A549 (cell line): Measurements from ENCODE around the gene CILP2. TPM values are rescaled to one million over a fixed set of nuclear protein-coding genes. Genes with fewer than 3 reads are reported as not detected.
A peak's percentile ranks its signal among the peaks of the same experiment; 100 is the strongest.

Experiments used
- ATAC-seq, 2 experiments: fragments of 200-7000 bp in 1 of 2; fragments of >200 bp in 1 of 2; cut with Nextera tagmentation in 1 of 2; cut with Tn5 transposase in 1 of 2; 3 replicates each; pipeline versions ENCODE4 v1.8.0 to v1.9.1; 2018 to 2020; ENCODE audit warnings: mild to moderate bottlenecking in 1 of 2, moderate library complexity in 1 of 2
- CTCF ChIA-PET: fragments of 300-600 bp; sonication (Branson Sonifier 250); formaldehyde crosslinking; extraction: SDS; loops from one replicate; lab custom pipeline; 2021; ENCODE audit warnings: antibody characterized with exemption, inconsistent platforms; lab: Yijun Ruan, JAX
- POLR2A ChIA-PET: fragments of 350-600 bp; formaldehyde crosslinking; extraction: SDS; loops from one replicate; lab custom pipeline; 2021; ENCODE audit warnings: antibody characterized with exemption, inconsistent platforms; lab: Yijun Ruan, JAX
- DNase-seq, 2 experiments: peaks; one replicate each; pipeline versions ENCODE4 v3.0.0 to v3.0.0-alpha.2; 2011 to 2016; ENCODE audit warnings: low read depth in 1 of 2, low spot score in 1 of 2
- FAIRE-seq: peaks from 2 replicates; lab custom pipeline; 2011; peaks lifted over from hg19 to GRCh38; lab: Jason Lieb, UNC
- H3K27ac ChIP-seq, 2 experiments: fragments of >200 bp; sonication (Bioruptor Twin); formaldehyde crosslinking; 3 replicates each; pipeline ENCODE4 v1.5.1; 2016 to 2017
- H3K4me1 ChIP-seq: fragments of >200 bp; sonication (Bioruptor Twin); formaldehyde crosslinking; 3 replicates; pipeline ENCODE4 v1.6.1; 2016
- H3K4me2 ChIP-seq: fragments of >200 bp; sonication (Bioruptor Twin); formaldehyde crosslinking; 3 replicates; pipeline ENCODE4 v1.6.1; 2016
- H3K4me3 ChIP-seq: fragments of >200 bp; sonication (Bioruptor Twin); formaldehyde crosslinking; 3 replicates; pipeline ENCODE4 v1.5.1; 2016
- H3K9me3 ChIP-seq: fragments of >200 bp; sonication (Bioruptor Twin); formaldehyde crosslinking; 3 replicates; pipeline ENCODE4 v1.6.1; 2016
- CEBPB ChIP-seq, 2 experiments: fragments of >200 bp in 1 of 2; sonication (Bioruptor Twin) in 1 of 2; formaldehyde crosslinking in 1 of 2; IDR thresholded peaks; 2 replicates each; pipeline ENCODE4 v1.6.1; 2012 to 2016
- EHF ChIP-seq: fragments of 250-450 bp; sonication (Bioruptor Pico); IDR thresholded peaks from 2 replicates; pipeline ENCODE4 v1.5.0; 2020; ENCODE audit warnings: mild to moderate bottlenecking
- ESRRA ChIP-seq: fragments of 150-350 bp; IDR thresholded peaks from 2 replicates; pipeline ENCODE4 v1.6.1; 2014; ENCODE audit warnings: mild to moderate bottlenecking, low read length, borderline replicate concordance
- FOSL2 ChIP-seq, 2 experiments: fragments of 450-650 bp in 1 of 2; fragments of >200 bp in 1 of 2; sonication (Bioruptor Twin) in 1 of 2; formaldehyde crosslinking; IDR thresholded peaks; 2 replicates each; pipeline versions ENCODE4 v1.5.0 to v1.6.1; 2016 to 2020; ENCODE audit warnings: mild to moderate bottlenecking in 1 of 2, moderate library complexity in 1 of 2
- FOXS1 ChIP-seq: fragments of 250-450 bp; sonication (Bioruptor Pico); IDR thresholded peaks from 2 replicates; pipeline ENCODE4 v1.5.0; 2020; ENCODE audit warnings: mild to moderate bottlenecking, moderate library complexity
- GATA3 ChIP-seq: IDR thresholded peaks from 2 replicates; pipeline ENCODE4 v1.6.1; 2012; ENCODE audit warnings: borderline replicate concordance
- HDAC2 ChIP-seq: fragments of 200-600 bp; sonication (generic); IDR thresholded peaks from 2 replicates; pipeline ENCODE4 v1.6.1; 2016
- HOXA7 ChIP-seq: fragments of 250-450 bp; sonication (Bioruptor Pico); IDR thresholded peaks from 2 replicates; pipeline ENCODE4 v1.5.0; 2020; ENCODE audit warnings: mild to moderate bottlenecking, moderate library complexity
- KDM1A ChIP-seq: fragments of 200-600 bp; sonication (generic); IDR thresholded peaks from 2 replicates; pipeline ENCODE4 v1.6.1; 2016; ENCODE audit warnings: low read depth, mild to moderate bottlenecking
- MAFK ChIP-seq: fragments of 450-650 bp; IDR thresholded peaks from 2 replicates; pipeline ENCODE4 v1.6.1; 2014; ENCODE audit not compliant: partially characterized antibody
- NFE2L2 ChIP-seq: fragments of 150-350 bp; conservative IDR thresholded peaks from 2 replicates; pipeline ENCODE4 v1.6.1; 2014; ENCODE audit warnings: low read length
- NR3C1 ChIP-seq: fragments of >200 bp; sonication (Bioruptor Twin); formaldehyde crosslinking; IDR thresholded peaks from 3 replicates; pipeline ENCODE4 v1.6.1; 2017
- POLR2A ChIP-seq: IDR thresholded peaks from 2 replicates; pipeline ENCODE4 v1.6.1; 2012; ENCODE audit warnings: mild to moderate bottlenecking, low read length
- POLR2AphosphoS2 ChIP-seq: conservative IDR thresholded peaks from 2 replicates; pipeline ENCODE4 v1.6.1; 2012; ENCODE audit warnings: low read length, improper control_type of control experiment, inconsistent platforms
- RAD21 ChIP-seq, 2 experiments: fragments of >200 bp in 1 of 2; sonication (Bioruptor Twin) in 1 of 2; formaldehyde crosslinking in 1 of 2; IDR thresholded peaks in 1 of 2; conservative IDR thresholded peaks in 1 of 2; 2 replicates in 1 of 2; 3 replicates in 1 of 2; pipeline ENCODE4 v1.6.1; 2012 to 2018; ENCODE audit warnings: inconsistent platforms in 1 of 2
- RNF2 ChIP-seq: fragments of 200-600 bp; sonication (generic); IDR thresholded peaks from 2 replicates; pipeline ENCODE4 v1.6.1; 2016; ENCODE audit warnings: low read depth, mild to moderate bottlenecking, antibody characterized with exemption, moderate library complexity, borderline replicate concordance
- SREBF2 ChIP-seq: fragments of 450-650 bp; IDR thresholded peaks from 2 replicates; pipeline ENCODE4 v1.6.1; 2014; ENCODE audit warnings: mild to moderate bottlenecking, moderate library complexity
- ZSCAN20 ChIP-seq: fragments of 250-450 bp; sonication (Bioruptor Pico); IDR thresholded peaks from 2 replicates; pipeline ENCODE4 v1.8.0; 2022; ENCODE audit warnings: mild to moderate bottlenecking, moderate library complexity
- WGBS: methylation state at CpG from one replicate; pipeline ENCODE4 v1.1.6; 2017; ENCODE audit errors: missing lambda C conversion rate; 5-methylcytosine and 5-hydroxymethylcytosine counted together
- polyA plus RNA-seq, 4 experiments: library from polyadenylated mRNA; depleted of rRNA in 3 of 4; stranded (reverse); fragments of >200 nt; fragmentation: RNase III in 1 of 4; extraction: RNeasy Plus Mini Kit Qiagen cat#74134 plus additional on column Dnase treatment in 1 of 4; gene quantifications; 2 replicates in 3 of 4; 3 replicates in 1 of 4; pipeline ENCODE4 v1.2.3, GENCODE V29; 2011 to 2017
- TF ChIP-seq, protein P1 (sequence below): fragments of >200 bp; sonication (Bioruptor Twin); formaldehyde crosslinking; IDR thresholded peaks from 3 replicates; pipeline ENCODE4 v1.5.1; 2016
- TF ChIP-seq, protein P2 (sequence below): fragments of 200-600 bp; sonication (generic); IDR thresholded peaks from 2 replicates; pipeline ENCODE4 v1.6.1; 2016; ENCODE audit warnings: antibody characterized with exemption, mild to moderate bottlenecking, moderate library complexity
- TF ChIP-seq, protein P3 (sequence below): fragments of 250-450 bp; sonication (Bioruptor Pico); IDR thresholded peaks from 2 replicates; pipeline ENCODE4 v1.5.0; 2021; ENCODE audit warnings: mild to moderate bottlenecking, moderate library complexity, borderline replicate concordance

Gene CILP2
- polyA plus RNA-seq, 2 of the 4 experiments (the other 2 are of a cell fraction), result 0.17 TPM

DNA sequence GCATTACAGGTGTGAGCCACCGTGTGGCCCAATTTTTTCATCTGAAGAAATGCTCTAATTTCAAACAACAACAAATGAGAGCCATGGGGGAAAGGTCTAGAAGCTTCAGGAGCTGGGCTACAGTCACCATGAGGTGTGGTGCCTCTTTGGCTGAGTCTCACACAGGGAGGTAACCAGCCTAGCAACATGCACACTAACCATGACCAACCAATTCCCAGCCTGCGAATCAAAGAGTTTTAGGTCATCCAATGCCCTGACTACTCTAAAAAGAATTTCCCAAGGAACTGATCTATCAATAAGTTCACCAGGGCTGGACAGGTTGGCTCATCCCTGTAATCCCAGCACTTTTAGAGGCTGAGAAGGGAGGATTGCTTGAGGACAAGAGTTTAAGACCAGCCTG is 50.5 kb downstream of the CILP2 start:
- ATAC-seq (no peak), DNase-seq (peak in 1 of 2 experiments; percentile 7), FAIRE-seq (no peak)
- H3K4me1 ChIP-seq, result peaks cover 12% of the 10 kb centered on the region
- no peak overlapping the region for H3K4me3 ChIP-seq
- 56% methylated on average over 2 of the region's 2 CpGs for WGBS
- H3K4me2 ChIP-seq, result no peak overlapping the region
- TF ChIP-seq RAD21 (conservative IDR thresholded peaks at IDR 0.05 in 1 of 2, IDR thresholded peaks at IDR 0.05 in 1 of 2), result no peak
- no peak for TF ChIP-seq NFE2L2
- TF ChIP-seq NR3C1, result no peak
- TF ChIP-seq, protein P1, sequence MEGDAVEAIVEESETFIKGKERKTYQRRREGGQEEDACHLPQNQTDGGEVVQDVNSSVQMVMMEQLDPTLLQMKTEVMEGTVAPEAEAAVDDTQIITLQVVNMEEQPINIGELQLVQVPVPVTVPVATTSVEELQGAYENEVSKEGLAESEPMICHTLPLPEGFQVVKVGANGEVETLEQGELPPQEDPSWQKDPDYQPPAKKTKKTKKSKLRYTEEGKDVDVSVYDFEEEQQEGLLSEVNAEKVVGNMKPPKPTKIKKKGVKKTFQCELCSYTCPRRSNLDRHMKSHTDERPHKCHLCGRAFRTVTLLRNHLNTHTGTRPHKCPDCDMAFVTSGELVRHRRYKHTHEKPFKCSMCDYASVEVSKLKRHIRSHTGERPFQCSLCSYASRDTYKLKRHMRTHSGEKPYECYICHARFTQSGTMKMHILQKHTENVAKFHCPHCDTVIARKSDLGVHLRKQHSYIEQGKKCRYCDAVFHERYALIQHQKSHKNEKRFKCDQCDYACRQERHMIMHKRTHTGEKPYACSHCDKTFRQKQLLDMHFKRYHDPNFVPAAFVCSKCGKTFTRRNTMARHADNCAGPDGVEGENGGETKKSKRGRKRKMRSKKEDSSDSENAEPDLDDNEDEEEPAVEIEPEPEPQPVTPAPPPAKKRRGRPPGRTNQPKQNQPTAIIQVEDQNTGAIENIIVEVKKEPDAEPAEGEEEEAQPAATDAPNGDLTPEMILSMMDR, result no peak
- TF ChIP-seq HDAC2, result no peak
- TF ChIP-seq GATA3, result no peak
- no peak for TF ChIP-seq ESRRA
- H3K27ac ChIP-seq, result no peak overlapping the region
- no peaks in the 10 kb centered on the region for H3K9me3 ChIP-seq
- CTCF ChIA-PET, result interaction anchor here (0.6 to 3.4 kb wide), 2 partner anchors 34 to 50 kb away, joined by 3 to 14 read pairs; no protein-coding TSS in a partner anchor
- POLR2A ChIA-PET, result no interaction called here

DNA sequence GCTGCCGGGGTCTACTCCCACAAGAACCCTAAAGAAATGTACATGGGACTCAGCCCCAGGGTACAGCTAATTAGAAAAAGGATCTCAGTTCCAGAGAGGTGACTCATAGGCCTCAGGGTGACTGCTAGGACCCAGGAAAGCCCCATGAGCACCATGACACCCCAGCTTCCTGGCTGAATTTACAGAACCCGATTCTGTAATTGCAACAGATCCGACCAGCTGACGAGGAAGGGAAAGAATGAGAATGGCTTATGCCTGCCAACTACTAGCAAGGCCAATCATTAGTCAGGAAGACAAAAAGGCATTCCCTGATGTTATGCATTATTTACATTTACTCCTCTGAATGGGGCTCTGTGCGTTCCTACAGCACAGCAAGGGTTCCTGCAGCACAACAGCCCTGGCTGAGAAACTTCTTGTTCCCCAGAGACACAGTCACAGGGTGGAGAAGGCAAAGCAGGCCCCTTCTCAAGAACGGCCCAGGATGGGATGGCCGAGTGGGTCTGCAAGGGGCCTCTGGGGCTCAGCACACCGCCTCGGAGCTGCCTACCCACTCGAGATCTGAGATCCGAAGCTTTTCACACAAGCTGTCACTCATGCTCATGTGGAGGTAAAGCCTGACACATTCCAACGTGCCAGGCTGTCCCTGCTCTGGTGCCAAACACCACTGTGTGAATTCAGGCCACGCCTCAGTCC is 53.2 kb downstream of the CILP2 start:
- DNase-seq (peak; percentile 54 to 58), FAIRE-seq (no peak), ATAC-seq (peak; percentile 73 to 74; a peak in 5 of 6 replicates)
- 23% methylated on average over 12 of the region's 13 CpGs for WGBS
- CTCF ChIA-PET, result interaction anchor here (0.6 to 3.4 kb wide), 3 partner anchors 20 to 59 kb away, joined by 3 to 14 read pairs (median 6); no protein-coding TSS in a partner anchor
- Histone ChIP-seq H3K4me2 (peak overlapping the region; percentile 47), H3K4me3 (no peak overlapping the region), H3K27ac (peak overlapping the region; percentile 50 to 79; a peak in 5 of 6 replicates), H3K9me3 (no peaks in the 10 kb centered on the region), H3K4me1 (peaks cover 12% of the 10 kb centered on the region)
- POLR2A ChIA-PET, result no interaction called here
- TF ChIP-seq POLR2A (no peak), FOSL2 (IDR thresholded peaks at IDR 0.05) (no peak), FOSL2 (CRISPR knock-in tag; IDR thresholded peaks at IDR 0.05) (peak; percentile 63), CEBPB (IDR thresholded peaks at IDR 0.05) (peak in 1 of 2 experiments; percentile 36; a peak in 1 of 4 replicates)

GRCh38 chr19:19592690-19593089 is 54.6 kb downstream of the CILP2 start:
- ATAC-seq (no peak), DNase-seq (no peak), FAIRE-seq (no peak)
- 88% methylated on average over 10 of the region's 10 CpGs for WGBS
- ChIA-PET POLR2A (no interaction called here), CTCF (no interaction called here)
- Histone ChIP-seq H3K27ac (no peak overlapping the region), H3K4me2 (no peak overlapping the region), H3K4me1 (peaks cover 12% of the 10 kb centered on the region), H3K9me3 (no peaks in the 10 kb centered on the region), H3K4me3 (no peak overlapping the region)
- no peak for TF ChIP-seq RNF2

DNA sequence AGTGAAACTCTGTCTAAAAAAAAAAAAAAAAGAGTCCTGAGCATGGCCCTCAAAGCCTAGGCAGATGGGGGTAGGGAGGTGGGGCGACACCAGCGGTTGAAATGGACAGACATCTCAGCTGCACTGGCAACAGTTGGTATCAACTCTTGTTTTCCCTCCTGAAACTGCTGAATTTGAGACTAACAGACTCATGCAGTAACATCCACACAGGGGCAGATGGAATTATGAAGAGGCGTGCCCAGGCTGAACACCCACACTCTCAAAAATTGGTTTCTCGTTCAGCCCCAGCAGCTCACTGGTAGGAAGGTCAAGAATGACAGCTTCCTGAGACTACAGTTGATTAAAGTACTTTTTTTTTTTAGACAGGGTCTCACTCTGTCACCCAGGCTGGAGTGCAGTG is 56.3 kb downstream of the CILP2 start:
- FAIRE-seq (no peak), DNase-seq (no peak), ATAC-seq (no peak)
- H3K9me3 ChIP-seq, result no peaks in the 10 kb centered on the region
- H3K4me3 ChIP-seq, result no peak overlapping the region
- TF ChIP-seq SREBF2 (no peak), RAD21 (conservative IDR thresholded peaks at IDR 0.05 in 1 of 2, IDR thresholded peaks at IDR 0.05 in 1 of 2) (no peak), POLR2AphosphoS2 (no peak), ZSCAN20 (CRISPR knock-in tag) (no peak), ESRRA (no peak), EHF (no peak), CEBPB (IDR thresholded peaks at IDR 0.05) (no peak), HOXA7 (no peak), POLR2A (no peak), KDM1A (no peak), MAFK (no peak), HDAC2 (no peak), FOXS1 (no peak)
- TF ChIP-seq, protein P2, sequence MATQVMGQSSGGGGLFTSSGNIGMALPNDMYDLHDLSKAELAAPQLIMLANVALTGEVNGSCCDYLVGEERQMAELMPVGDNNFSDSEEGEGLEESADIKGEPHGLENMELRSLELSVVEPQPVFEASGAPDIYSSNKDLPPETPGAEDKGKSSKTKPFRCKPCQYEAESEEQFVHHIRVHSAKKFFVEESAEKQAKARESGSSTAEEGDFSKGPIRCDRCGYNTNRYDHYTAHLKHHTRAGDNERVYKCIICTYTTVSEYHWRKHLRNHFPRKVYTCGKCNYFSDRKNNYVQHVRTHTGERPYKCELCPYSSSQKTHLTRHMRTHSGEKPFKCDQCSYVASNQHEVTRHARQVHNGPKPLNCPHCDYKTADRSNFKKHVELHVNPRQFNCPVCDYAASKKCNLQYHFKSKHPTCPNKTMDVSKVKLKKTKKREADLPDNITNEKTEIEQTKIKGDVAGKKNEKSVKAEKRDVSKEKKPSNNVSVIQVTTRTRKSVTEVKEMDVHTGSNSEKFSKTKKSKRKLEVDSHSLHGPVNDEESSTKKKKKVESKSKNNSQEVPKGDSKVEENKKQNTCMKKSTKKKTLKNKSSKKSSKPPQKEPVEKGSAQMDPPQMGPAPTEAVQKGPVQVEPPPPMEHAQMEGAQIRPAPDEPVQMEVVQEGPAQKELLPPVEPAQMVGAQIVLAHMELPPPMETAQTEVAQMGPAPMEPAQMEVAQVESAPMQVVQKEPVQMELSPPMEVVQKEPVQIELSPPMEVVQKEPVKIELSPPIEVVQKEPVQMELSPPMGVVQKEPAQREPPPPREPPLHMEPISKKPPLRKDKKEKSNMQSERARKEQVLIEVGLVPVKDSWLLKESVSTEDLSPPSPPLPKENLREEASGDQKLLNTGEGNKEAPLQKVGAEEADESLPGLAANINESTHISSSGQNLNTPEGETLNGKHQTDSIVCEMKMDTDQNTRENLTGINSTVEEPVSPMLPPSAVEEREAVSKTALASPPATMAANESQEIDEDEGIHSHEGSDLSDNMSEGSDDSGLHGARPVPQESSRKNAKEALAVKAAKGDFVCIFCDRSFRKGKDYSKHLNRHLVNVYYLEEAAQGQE, result no peak
- TF ChIP-seq, protein P3, sequence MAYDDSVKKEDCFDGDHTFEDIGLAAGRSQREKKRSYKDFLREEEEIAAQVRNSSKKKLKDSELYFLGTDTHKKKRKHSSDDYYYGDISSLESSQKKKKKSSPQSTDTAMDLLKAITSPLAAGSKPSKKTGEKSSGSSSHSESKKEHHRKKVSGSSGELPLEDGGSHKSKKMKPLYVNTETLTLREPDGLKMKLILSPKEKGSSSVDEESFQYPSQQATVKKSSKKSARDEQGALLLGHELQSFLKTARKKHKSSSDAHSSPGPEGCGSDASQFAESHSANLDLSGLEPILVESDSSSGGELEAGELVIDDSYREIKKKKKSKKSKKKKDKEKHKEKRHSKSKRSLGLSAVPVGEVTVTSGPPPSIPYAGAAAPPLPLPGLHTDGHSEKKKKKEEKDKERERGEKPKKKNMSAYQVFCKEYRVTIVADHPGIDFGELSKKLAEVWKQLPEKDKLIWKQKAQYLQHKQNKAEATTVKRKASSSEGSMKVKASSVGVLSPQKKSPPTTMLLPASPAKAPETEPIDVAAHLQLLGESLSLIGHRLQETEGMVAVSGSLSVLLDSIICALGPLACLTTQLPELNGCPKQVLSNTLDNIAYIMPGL (CRISPR knock-in tag), result no peak
- no peak overlapping the region for H3K27ac ChIP-seq
- H3K4me1 ChIP-seq, result peaks cover 12% of the 10 kb centered on the region
- WGBS, result 91% methylated on average over 4 of the region's 4 CpGs
- POLR2A ChIA-PET, result no interaction called here
- no peak overlapping the region for H3K4me2 ChIP-seq
- CTCF ChIA-PET, result no interaction called here
